GM12878 (cell line): ENCODE results near the gene PRPF40B. TPM values are rescaled to one million over a fixed set of nuclear protein-coding genes. Genes with fewer than 3 reads are reported as not detected.

Source experiments
- ATAC-seq: fragments of 200-7000 bp; cut with Tn5 transposase; 3 replicates; pipeline ENCODE4 v1.9.1; 2020; ENCODE audit warnings: mild to moderate bottlenecking, moderate library complexity
- BruUV-seq: library from RNA; stranded (reverse); fragments of 400-500 nt; replicated peaks from 2 replicates; lab custom pipeline; 2021; lab: Mats Ljungman, UMichigan
- CTCF ChIA-PET: fragments of 300-600 bp; sonication (Branson Sonifier 250); formaldehyde crosslinking; extraction: SDS; loops from one replicate; lab custom pipeline; 2021; ENCODE audit warnings: inconsistent platforms; lab: Yijun Ruan, JAX
- POLR2A ChIA-PET: fragments of 350-600 bp; formaldehyde crosslinking; extraction: SDS; loops from one replicate; lab custom pipeline; 2021; ENCODE audit warnings: inconsistent platforms; lab: Charles Lee
- RAD21 ChIA-PET: fragments of 300-600 bp; sonication (Branson Sonifier 250); formaldehyde crosslinking; loops from one replicate; lab custom pipeline; 2023; ENCODE audit warnings: antibody characterized with exemption; ENCODE audit not compliant: unreplicated experiment; lab: Charles Lee
- SMC1A ChIA-PET: fragments of 300-600 bp; sonication (Branson Sonifier 250); formaldehyde crosslinking; loops from one replicate; lab custom pipeline; 2023; ENCODE audit not compliant: unreplicated experiment, uncharacterized antibody; lab: Charles Lee
- DNase-seq: peaks from one replicate; pipeline ENCODE4 v3.0.0-alpha.2; 2011; ENCODE audit warnings: low read depth, low spot score
- FAIRE-seq: peaks from 3 replicates; lab custom pipeline; 2011; peaks lifted over from hg19 to GRCh38; lab: Jason Lieb, UNC
- H2AFZ ChIP-seq: 2 replicates; pipeline ENCODE4 v1.6.0; 2011; ENCODE audit warnings: low read depth, low read length, control low read depth; ENCODE audit not compliant: control insufficient read depth
- H3K27ac ChIP-seq: 2 replicates; pipeline ENCODE4 v1.5.1; 2011; ENCODE audit warnings: control low read depth; ENCODE audit not compliant: control insufficient read depth, insufficient read depth
- H3K27me3 ChIP-seq, 2 experiments: replicated peaks in 1 of 2; 2 replicates each; pipeline versions ENCODE4 v1.6.0 to v1.6.1; 2011; ENCODE audit warnings: low read length in 1 of 2; ENCODE audit not compliant: control insufficient read depth in 2 of 2, insufficient read depth in 2 of 2
- H3K36me3 ChIP-seq, 2 experiments: 2 replicates each; pipeline ENCODE4 v1.5.1; 2011; ENCODE audit warnings: low read length in 1 of 2; ENCODE audit not compliant: control insufficient read depth in 2 of 2, insufficient read depth in 2 of 2
- H3K4me1 ChIP-seq: 2 replicates; pipeline ENCODE4 v1.6.1; 2011; ENCODE audit warnings: mild to moderate bottlenecking, low read length, moderate library complexity, mixed read lengths; ENCODE audit not compliant: control insufficient read depth, insufficient read depth
- H3K4me2 ChIP-seq: 2 replicates; pipeline ENCODE4 v1.6.0; 2011; ENCODE audit warnings: control low read depth; ENCODE audit not compliant: control insufficient read depth, insufficient read depth
- H3K4me3 ChIP-seq: fragments of 200-600 bp; sonication (generic); 2 replicates; pipeline ENCODE4 v1.5.1; 2016
- H3K79me2 ChIP-seq: 2 replicates; pipeline ENCODE4 v1.6.0; 2011; ENCODE audit warnings: low read length; ENCODE audit not compliant: control insufficient read depth, insufficient read depth
- H3K9ac ChIP-seq: 2 replicates; pipeline ENCODE4 v1.8.0; 2011; ENCODE audit warnings: low read length, control low read depth, mixed read lengths; ENCODE audit not compliant: control insufficient read depth, insufficient read depth
- H3K9me3 ChIP-seq: replicated peaks from 3 replicates; pipeline ENCODE4 v1.5.1; 2011; ENCODE audit warnings: mild to moderate bottlenecking, low read length; ENCODE audit not compliant: control insufficient read depth, insufficient read depth
- H4K20me1 ChIP-seq: 2 replicates; pipeline ENCODE4 v1.6.0; 2011; ENCODE audit not compliant: control insufficient read depth, insufficient read depth
- CHD2 ChIP-seq: IDR thresholded peaks from 2 replicates; pipeline ENCODE4 v1.6.1; 2011; ENCODE audit warnings: low read depth, low read length, improper control_type of control experiment, borderline replicate concordance
- CREB1 ChIP-seq: IDR thresholded peaks from 2 replicates; pipeline ENCODE4 v1.6.1; 2012; ENCODE audit warnings: low read depth, mild to moderate bottlenecking, inconsistent platforms
- IKZF1 ChIP-seq: fragments of 450-650 bp; conservative IDR thresholded peaks from 2 replicates; pipeline ENCODE4 v1.6.1; 2017; ENCODE audit warnings: antibody characterized with exemption, mild to moderate bottlenecking
- IRF4 ChIP-seq: IDR thresholded peaks from 2 replicates; pipeline ENCODE4 v1.6.1; 2011; ENCODE audit warnings: low read depth, low read length
- NFXL1 ChIP-seq: fragments of 450-650 bp; IDR thresholded peaks from 2 replicates; pipeline ENCODE4 v1.6.1; 2017; ENCODE audit warnings: antibody characterized with exemption, mild to moderate bottlenecking, borderline replicate concordance
- SMAD1 ChIP-seq: fragments of 450-650 bp; IDR thresholded peaks from 2 replicates; pipeline ENCODE4 v1.6.1; 2018; ENCODE audit warnings: mild to moderate bottlenecking, low read depth; ENCODE audit not compliant: partially characterized antibody
- SPI1 ChIP-seq: IDR thresholded peaks from 2 replicates; pipeline ENCODE4 v1.6.1; 2011; ENCODE audit warnings: low read depth, mild to moderate bottlenecking, low read length, moderate library complexity, borderline replicate concordance; ENCODE audit not compliant: insufficient read depth
- SREBF1 ChIP-seq: IDR thresholded peaks from 2 replicates; pipeline ENCODE4 v1.6.1; 2012; ENCODE audit warnings: mild to moderate bottlenecking, low read length
- SUZ12 ChIP-seq: fragments of 200-600 bp; sonication (generic); IDR thresholded peaks from one replicate; pipeline ENCODE4 v1.6.1; 2018; ENCODE audit warnings: antibody characterized with exemption, mild to moderate bottlenecking; ENCODE audit not compliant: unreplicated experiment
- WGBS: methylation state at CpG from one replicate; pipeline ENCODE4 v1.1.6; 2016; ENCODE audit warnings: low lambda C conversion rate; ENCODE audit not compliant: insufficient replicate concordance, insufficient coverage; ENCODE audit errors: missing lambda C conversion rate; 5-methylcytosine and 5-hydroxymethylcytosine counted together
- in situ Hi-C: fragments of 300-500 bp; cut with MboI; formaldehyde crosslinking; loops from 9 replicates; pipeline ENCODE4 v1.14.3; 2018; ENCODE audit warnings: mixed read lengths
- intact Hi-C: fragments of 100-400 bp; cut with micrococcal nuclease; formaldehyde crosslinking; loops from one replicate; pipeline ENCODE4 v1.14.2; 2022; ENCODE audit not compliant: unreplicated experiment
- polyA plus RNA-seq, 11 experiments: library from polyadenylated mRNA; depleted of rRNA in 4 of 11; unstranded in 6 of 11; stranded (reverse) in 5 of 11; fragments of >200 nt; fragmentation: Nextera tagmentation in 4 of 11; fragmentation: Illumina TruSeq in 1 of 11; extraction: Ambion mirVana in 4 of 11; extraction: Trizol in 1 of 11; gene quantifications; 1 replicate in 1 of 11; 2 replicates in 10 of 11; pipeline versions ENCODE4 v1.2.1 to v1.2.3, GENCODE V29; 2011 to 2016; ENCODE audit warnings: inconsistent platforms in 2 of 11, missing spikeins in 2 of 11, low read depth in 1 of 11
- total RNA-seq, 4 experiments: library from RNA; depleted of rRNA in 3 of 4; stranded (reverse); fragments of >200 nt in 3 of 4; fragmentation: Illumina TruSeq in 1 of 4; extraction: Trizol in 1 of 4; gene quantifications; 2 replicates each; pipeline versions ENCODE4 v1.2.1 to v1.2.3, GENCODE V29; 2013 to 2021
- TF ChIP-seq, protein P1 (sequence below): fragments of 450-650 bp; IDR thresholded peaks from 2 replicates; pipeline ENCODE4 v1.6.1; 2018; ENCODE audit warnings: mild to moderate bottlenecking, low read depth, moderate library complexity; ENCODE audit not compliant: partially characterized antibody
- TF ChIP-seq, protein P2 (sequence below): IDR thresholded peaks from 2 replicates; pipeline ENCODE4 v1.6.1; 2012; ENCODE audit warnings: low read depth, low read length, improper control_type of control experiment
- TF ChIP-seq, protein P3 (sequence below): fragments of 450-650 bp; IDR thresholded peaks from 2 replicates; pipeline ENCODE4 v1.6.1; 2017; ENCODE audit warnings: low read depth, mild to moderate bottlenecking, moderate library complexity
- TF ChIP-seq, protein P4 (sequence below): fragments of 450-650 bp; IDR thresholded peaks from 2 replicates; pipeline ENCODE4 v1.6.1; 2016; ENCODE audit warnings: mild to moderate bottlenecking, moderate library complexity, borderline replicate concordance

PRPF40B gene
- total and polyA plus RNA-seq, 10 of the 15 experiments (the other 5 are each of a cell fraction or from before 2014, with no cell fraction given): 0.31 to 17.9 (median 7.3) TPM

DNA sequence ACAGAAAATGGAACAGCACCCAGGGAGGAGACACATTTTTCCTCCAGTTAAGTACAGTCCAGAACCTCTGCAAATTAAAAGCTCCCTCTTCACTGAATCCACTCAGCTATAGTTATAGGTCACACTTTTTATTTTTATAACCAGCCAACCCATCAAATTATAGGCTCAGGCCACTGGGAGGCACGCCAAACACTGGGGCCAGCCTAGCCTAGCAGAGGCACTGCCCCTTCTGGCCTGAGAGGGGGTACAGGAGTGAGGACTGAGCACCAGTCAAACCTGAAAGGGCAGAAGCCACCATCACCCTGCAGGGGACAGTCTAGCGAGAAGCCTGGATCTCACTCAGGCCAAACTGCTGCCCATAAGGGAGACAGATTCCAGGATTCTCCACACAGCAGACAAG, 64.6 kb downstream of the PRPF40B start (continued):
- TF ChIP-seq, protein P1, sequence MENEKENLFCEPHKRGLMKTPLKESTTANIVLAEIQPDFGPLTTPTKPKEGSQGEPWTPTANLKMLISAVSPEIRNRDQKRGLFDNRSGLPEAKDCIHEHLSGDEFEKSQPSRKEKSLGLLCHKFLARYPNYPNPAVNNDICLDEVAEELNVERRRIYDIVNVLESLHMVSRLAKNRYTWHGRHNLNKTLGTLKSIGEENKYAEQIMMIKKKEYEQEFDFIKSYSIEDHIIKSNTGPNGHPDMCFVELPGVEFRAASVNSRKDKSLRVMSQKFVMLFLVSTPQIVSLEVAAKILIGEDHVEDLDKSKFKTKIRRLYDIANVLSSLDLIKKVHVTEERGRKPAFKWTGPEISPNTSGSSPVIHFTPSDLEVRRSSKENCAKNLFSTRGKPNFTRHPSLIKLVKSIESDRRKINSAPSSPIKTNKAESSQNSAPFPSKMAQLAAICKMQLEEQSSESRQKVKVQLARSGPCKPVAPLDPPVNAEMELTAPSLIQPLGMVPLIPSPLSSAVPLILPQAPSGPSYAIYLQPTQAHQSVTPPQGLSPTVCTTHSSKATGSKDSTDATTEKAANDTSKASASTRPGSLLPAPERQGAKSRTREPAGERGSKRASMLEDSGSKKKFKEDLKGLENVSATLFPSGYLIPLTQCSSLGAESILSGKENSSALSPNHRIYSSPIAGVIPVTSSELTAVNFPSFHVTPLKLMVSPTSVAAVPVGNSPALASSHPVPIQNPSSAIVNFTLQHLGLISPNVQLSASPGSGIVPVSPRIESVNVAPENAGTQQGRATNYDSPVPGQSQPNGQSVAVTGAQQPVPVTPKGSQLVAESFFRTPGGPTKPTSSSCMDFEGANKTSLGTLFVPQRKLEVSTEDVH: no peak
- TF ChIP-seq, protein P2, sequence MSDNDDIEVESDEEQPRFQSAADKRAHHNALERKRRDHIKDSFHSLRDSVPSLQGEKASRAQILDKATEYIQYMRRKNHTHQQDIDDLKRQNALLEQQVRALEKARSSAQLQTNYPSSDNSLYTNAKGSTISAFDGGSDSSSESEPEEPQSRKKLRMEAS: no peak
- TF ChIP-seq SMAD1 (no peak), CREB1 (no peak), CHD2 (no peak), IRF4 (no peak), SREBF1 (no peak)
- TF ChIP-seq, all 136 proteins: peak for 0

DNA sequence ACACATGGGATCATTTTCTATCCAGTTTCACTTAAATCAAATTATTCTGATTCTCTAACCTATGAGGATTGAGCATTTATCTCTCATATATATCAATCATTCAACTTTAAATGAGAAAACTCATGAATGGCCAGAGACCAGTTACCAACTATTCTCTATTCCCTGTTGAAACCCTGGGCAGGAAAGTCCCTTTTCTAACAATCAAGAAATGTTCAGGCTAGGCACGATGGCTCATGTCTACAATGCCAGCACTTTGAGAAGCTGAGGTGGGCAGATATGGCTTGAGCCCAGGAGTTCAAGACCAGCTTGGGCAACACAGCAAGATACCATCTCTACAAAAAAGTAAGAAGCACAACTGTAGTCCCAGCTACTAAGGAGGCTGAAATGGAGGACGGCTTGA, 65.9 kb downstream of the PRPF40B start:
- Histone ChIP-seq H3K9me3 (no peaks in the 10 kb centered on the region), H3K4me1 (peaks cover 47% of the 10 kb centered on the region), H3K27ac (peak overlapping the region; percentile 80), H3K4me2 (peak overlapping the region; percentile 86), H2AFZ (peak overlapping the region; percentile 37), H3K36me3 (no peaks in the 10 kb centered on the region; a peak in 1 of 4 replicates), H3K9ac (no peak overlapping the region), H3K4me3 (peak overlapping the region; percentile 18; the same call in 1 of the 2 replicates), H3K79me2 (peaks cover 78% of the 10 kb centered on the region), H4K20me1 (no peaks in the 10 kb centered on the region), H3K27me3 (no peaks in the 10 kb centered on the region)
- ATAC-seq: peak; percentile 86
- SMC1A ChIA-PET: interaction anchor here (0.8 to 8.5 kb wide), 8 partner anchors 9 to 63 kb away, joined by 3 to 131 read pairs (median 17); no protein-coding TSS in a partner anchor
- in situ Hi-C loops: no loop called here
- no TSS peak for BruUV-seq
- no peak for DNase-seq
- FAIRE-seq: no peak
- POLR2A ChIA-PET: interaction anchor here (0.9 to 7.9 kb wide), 10 partner anchors 8 to 49 kb away, joined by 3 to 86 read pairs (median 6); no protein-coding TSS in a partner anchor
- intact Hi-C loops: no loop called here
- RAD21 ChIA-PET: interaction anchor here (0.9 to 4.9 kb wide), 10 partner anchors 9 to 366 kb away, joined by 3 to 73 read pairs (median 4); partner anchors contain the start of genes FMNL3 and TROAP
- CTCF ChIA-PET: interaction anchor here (0.6 to 7.7 kb wide), 11 partner anchors 8 to 76 kb away, joined by 3 to 66 read pairs (median 5); partner anchors contain the start of gene TMBIM6
- WGBS: 46% methylated on average over 2 of the region's 2 CpGs
- TF ChIP-seq SUZ12 (no peak), IKZF1 (0 out of 2 replicates have a peak, but pooled peaks have one; percentile 44), SPI1 (0 out of 2 replicates have a peak, but pooled peaks have one; percentile 10), NFXL1 (no peak)
- TF ChIP-seq, protein P3, sequence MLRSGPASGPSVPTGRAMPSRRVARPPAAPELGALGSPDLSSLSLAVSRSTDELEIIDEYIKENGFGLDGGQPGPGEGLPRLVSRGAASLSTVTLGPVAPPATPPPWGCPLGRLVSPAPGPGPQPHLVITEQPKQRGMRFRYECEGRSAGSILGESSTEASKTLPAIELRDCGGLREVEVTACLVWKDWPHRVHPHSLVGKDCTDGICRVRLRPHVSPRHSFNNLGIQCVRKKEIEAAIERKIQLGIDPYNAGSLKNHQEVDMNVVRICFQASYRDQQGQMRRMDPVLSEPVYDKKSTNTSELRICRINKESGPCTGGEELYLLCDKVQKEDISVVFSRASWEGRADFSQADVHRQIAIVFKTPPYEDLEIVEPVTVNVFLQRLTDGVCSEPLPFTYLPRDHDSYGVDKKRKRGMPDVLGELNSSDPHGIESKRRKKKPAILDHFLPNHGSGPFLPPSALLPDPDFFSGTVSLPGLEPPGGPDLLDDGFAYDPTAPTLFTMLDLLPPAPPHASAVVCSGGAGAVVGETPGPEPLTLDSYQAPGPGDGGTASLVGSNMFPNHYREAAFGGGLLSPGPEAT: peak; percentile 81
- TF ChIP-seq, protein P4, sequence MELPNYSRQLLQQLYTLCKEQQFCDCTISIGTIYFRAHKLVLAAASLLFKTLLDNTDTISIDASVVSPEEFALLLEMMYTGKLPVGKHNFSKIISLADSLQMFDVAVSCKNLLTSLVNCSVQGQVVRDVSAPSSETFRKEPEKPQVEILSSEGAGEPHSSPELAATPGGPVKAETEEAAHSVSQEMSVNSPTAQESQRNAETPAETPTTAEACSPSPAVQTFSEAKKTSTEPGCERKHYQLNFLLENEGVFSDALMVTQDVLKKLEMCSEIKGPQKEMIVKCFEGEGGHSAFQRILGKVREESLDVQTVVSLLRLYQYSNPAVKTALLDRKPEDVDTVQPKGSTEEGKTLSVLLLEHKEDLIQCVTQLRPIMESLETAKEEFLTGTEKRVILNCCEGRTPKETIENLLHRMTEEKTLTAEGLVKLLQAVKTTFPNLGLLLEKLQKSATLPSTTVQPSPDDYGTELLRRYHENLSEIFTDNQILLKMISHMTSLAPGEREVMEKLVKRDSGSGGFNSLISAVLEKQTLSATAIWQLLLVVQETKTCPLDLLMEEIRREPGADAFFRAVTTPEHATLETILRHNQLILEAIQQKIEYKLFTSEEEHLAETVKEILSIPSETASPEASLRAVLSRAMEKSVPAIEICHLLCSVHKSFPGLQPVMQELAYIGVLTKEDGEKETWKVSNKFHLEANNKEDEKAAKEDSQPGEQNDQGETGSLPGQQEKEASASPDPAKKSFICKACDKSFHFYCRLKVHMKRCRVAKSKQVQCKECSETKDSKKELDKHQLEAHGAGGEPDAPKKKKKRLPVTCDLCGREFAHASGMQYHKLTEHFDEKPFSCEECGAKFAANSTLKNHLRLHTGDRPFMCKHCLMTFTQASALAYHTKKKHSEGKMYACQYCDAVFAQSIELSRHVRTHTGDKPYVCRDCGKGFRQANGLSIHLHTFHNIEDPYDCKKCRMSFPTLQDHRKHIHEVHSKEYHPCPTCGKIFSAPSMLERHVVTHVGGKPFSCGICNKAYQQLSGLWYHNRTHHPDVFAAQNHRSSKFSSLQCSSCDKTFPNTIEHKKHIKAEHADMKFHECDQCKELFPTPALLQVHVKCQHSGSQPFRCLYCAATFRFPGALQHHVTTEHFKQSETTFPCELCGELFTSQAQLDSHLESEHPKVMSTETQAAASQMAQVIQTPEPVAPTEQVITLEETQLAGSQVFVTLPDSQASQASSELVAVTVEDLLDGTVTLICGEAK: no peak
